Keratinocyte (primary cell): Measurements from ENCODE around the gene DEDD2. TPM values are rescaled to one million over a fixed set of nuclear protein-coding genes. Genes with fewer than 3 reads are reported as not detected.
"Not testable (repeated sequence)": the region's sequence is repeated elsewhere in the genome, so short reads cannot be mapped to it uniquely, and the experiment has no call there.

Source experiments
- DNase-seq: peaks from one replicate; pipeline ENCODE4 v3.0.0-alpha.2; 2011; ENCODE audit warnings: low read depth, missing footprints, low spot score
- FAIRE-seq: peaks from 2 replicates; lab custom pipeline; 2011; peaks lifted over from hg19 to GRCh38; lab: Jason Lieb, UNC
- H2AFZ ChIP-seq: 2 replicates; pipeline ENCODE4 v1.6.0; 2012; ENCODE audit warnings: low read length, control low read depth, inconsistent platforms; ENCODE audit not compliant: control insufficient read depth
- H3K27ac ChIP-seq: 2 replicates; pipeline ENCODE4 v1.5.1; 2011; ENCODE audit warnings: low read length; ENCODE audit not compliant: control insufficient read depth, insufficient read depth
- H3K27me3 ChIP-seq: 3 replicates; pipeline ENCODE4 v1.6.0; 2011; ENCODE audit warnings: low read length; ENCODE audit not compliant: control insufficient read depth, insufficient read depth; ENCODE audit errors: extremely low read depth
- H3K36me3 ChIP-seq, 2 experiments: 2 replicates in 1 of 2; 3 replicates in 1 of 2; pipeline ENCODE4 v1.5.1; 2011; ENCODE audit warnings: low read length in 2 of 2, mild to moderate bottlenecking in 1 of 2; ENCODE audit not compliant: control insufficient read depth in 2 of 2, insufficient read depth in 2 of 2; ENCODE audit errors: extremely low read depth in 1 of 2
- H3K4me1 ChIP-seq: 3 replicates; pipeline ENCODE4 v1.5.1; 2011; ENCODE audit warnings: low read length; ENCODE audit not compliant: control insufficient read depth, insufficient read depth; ENCODE audit errors: extremely low read depth
- H3K4me2 ChIP-seq: 3 replicates; pipeline ENCODE4 v1.6.0; 2011; ENCODE audit warnings: low read depth, low read length; ENCODE audit not compliant: control insufficient read depth, insufficient read depth; ENCODE audit errors: extremely low read depth
- H3K4me3 ChIP-seq, 3 experiments: fragments of 200-600 bp in 1 of 3; sonication (generic) in 1 of 3; 2 replicates in 2 of 3; 3 replicates in 1 of 3; pipeline ENCODE4 v1.5.1; 2011 to 2016; ENCODE audit warnings: low read length in 3 of 3, mild to moderate bottlenecking in 3 of 3, control low read depth in 2 of 3, inconsistent platforms in 1 of 3, low read depth in 1 of 3, mixed read lengths in 1 of 3, mixed run types in 1 of 3, moderate library complexity in 1 of 3; ENCODE audit not compliant: control insufficient read depth in 2 of 3, insufficient read depth in 2 of 3; ENCODE audit errors: extremely low read depth in 1 of 3
- H3K79me2 ChIP-seq: 2 replicates; pipeline ENCODE4 v1.6.0; 2012; ENCODE audit warnings: low read length; ENCODE audit not compliant: control insufficient read depth, insufficient read depth
- H3K9ac ChIP-seq: 3 replicates; pipeline ENCODE4 v1.6.0; 2011; ENCODE audit warnings: low read length; ENCODE audit not compliant: control insufficient read depth, insufficient read depth; ENCODE audit errors: extremely low read depth
- H3K9me1 ChIP-seq: 3 replicates; pipeline ENCODE4 v1.6.0; 2011; ENCODE audit warnings: low read length; ENCODE audit not compliant: control insufficient read depth, insufficient read depth; ENCODE audit errors: extremely low read depth
- H3K9me3 ChIP-seq: 2 replicates; pipeline ENCODE4 v1.5.1; 2012; ENCODE audit warnings: low read depth, low read length; ENCODE audit not compliant: control insufficient read depth
- H4K20me1 ChIP-seq: 3 replicates; pipeline ENCODE4 v1.6.0; 2011; ENCODE audit warnings: low read length; ENCODE audit not compliant: control insufficient read depth, insufficient read depth; ENCODE audit errors: extremely low read depth
- EZH2 ChIP-seq: IDR thresholded peaks from one replicate; pipeline ENCODE4 v1.6.1; 2012; ENCODE audit warnings: inconsistent platforms, mild to moderate bottlenecking, low read length, moderate library complexity
- dilution Hi-C: fragments of 300-500 bp; cut with MboI; formaldehyde crosslinking; loops from one replicate; pipeline ENCODE4 v1.7.0; 2020; ENCODE audit warnings: low sequenced_read_pairs; ENCODE audit not compliant: extremely low pct_ligation_motif_present
- polyA minus RNA-seq, 3 experiments: library from RNA; depleted of rRNA, polyadenylated mRNA; stranded (reverse); fragments of >200 nt; gene quantifications; 1 replicate in 1 of 3; 2 replicates in 1 of 3; 3 replicates in 1 of 3; pipeline ENCODE4 v1.2.3, GENCODE V29; 2011
- polyA plus RNA-seq, 5 experiments: library from polyadenylated mRNA; depleted of rRNA in 3 of 5; stranded (reverse) in 3 of 5; stranded (forward) in 1 of 5; unstranded in 1 of 5; fragments of >200 nt; gene quantifications; 1 replicate in 1 of 5; 2 replicates in 3 of 5; 3 replicates in 1 of 5; pipeline versions ENCODE4 v1.2.1 to v1.2.3, GENCODE V29; 2011 to 2012; ENCODE audit warnings: missing spikeins in 2 of 5, low read depth in 1 of 5, low replicate concordance in 1 of 5
- TF ChIP-seq, protein P1 (sequence below), 3 experiments: IDR thresholded peaks in 1 of 3; conservative IDR thresholded peaks in 1 of 3; optimal IDR thresholded peaks in 1 of 3; 2 replicates in 2 of 3; 3 replicates in 1 of 3; pipeline versions ENCODE3 to v1.5.1; 2011; ENCODE audit warnings: low read length in 3 of 3, mild to moderate bottlenecking in 3 of 3, moderate library complexity in 2 of 3, control low read depth in 1 of 3, inconsistent platforms in 1 of 3; ENCODE audit not compliant: insufficient read depth in 2 of 3; ENCODE audit errors: extremely low read depth in 1 of 3

The DEDD2 gene, protein sequence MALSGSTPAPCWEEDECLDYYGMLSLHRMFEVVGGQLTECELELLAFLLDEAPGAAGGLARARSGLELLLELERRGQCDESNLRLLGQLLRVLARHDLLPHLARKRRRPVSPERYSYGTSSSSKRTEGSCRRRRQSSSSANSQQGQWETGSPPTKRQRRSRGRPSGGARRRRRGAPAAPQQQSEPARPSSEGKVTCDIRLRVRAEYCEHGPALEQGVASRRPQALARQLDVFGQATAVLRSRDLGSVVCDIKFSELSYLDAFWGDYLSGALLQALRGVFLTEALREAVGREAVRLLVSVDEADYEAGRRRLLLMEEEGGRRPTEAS
- polyA plus RNA-seq (17.1 to 29.8 TPM (median 20.8 TPM) in 3 replicates), polyA minus RNA-seq (11.1 to 19.3 TPM (median 18.1 TPM) in 3 replicates)
- polyA plus RNA-seq (2011; ENCODE audit: low read depth), result 6.6 TPM
- polyA plus RNA-seq (2011; cell fraction: cytosol; rRNA removed), result 14.3 and 23.0 TPM in 2 replicates
- 15.9 and 20.4 TPM in 2 replicates for polyA plus RNA-seq (2011; cell fraction: nucleus; rRNA removed)
- 17.4 and 40.6 TPM in 2 replicates for polyA plus RNA-seq (2012; ENCODE audit: low replicate concordance)
- polyA minus RNA-seq (2011; cell fraction: cytosol; rRNA and poly(A)+ RNA removed), result 15.7 TPM
- 6.4 and 8.7 TPM in 2 replicates for polyA minus RNA-seq (2011; cell fraction: nucleus; rRNA and poly(A)+ RNA removed)

DNA sequence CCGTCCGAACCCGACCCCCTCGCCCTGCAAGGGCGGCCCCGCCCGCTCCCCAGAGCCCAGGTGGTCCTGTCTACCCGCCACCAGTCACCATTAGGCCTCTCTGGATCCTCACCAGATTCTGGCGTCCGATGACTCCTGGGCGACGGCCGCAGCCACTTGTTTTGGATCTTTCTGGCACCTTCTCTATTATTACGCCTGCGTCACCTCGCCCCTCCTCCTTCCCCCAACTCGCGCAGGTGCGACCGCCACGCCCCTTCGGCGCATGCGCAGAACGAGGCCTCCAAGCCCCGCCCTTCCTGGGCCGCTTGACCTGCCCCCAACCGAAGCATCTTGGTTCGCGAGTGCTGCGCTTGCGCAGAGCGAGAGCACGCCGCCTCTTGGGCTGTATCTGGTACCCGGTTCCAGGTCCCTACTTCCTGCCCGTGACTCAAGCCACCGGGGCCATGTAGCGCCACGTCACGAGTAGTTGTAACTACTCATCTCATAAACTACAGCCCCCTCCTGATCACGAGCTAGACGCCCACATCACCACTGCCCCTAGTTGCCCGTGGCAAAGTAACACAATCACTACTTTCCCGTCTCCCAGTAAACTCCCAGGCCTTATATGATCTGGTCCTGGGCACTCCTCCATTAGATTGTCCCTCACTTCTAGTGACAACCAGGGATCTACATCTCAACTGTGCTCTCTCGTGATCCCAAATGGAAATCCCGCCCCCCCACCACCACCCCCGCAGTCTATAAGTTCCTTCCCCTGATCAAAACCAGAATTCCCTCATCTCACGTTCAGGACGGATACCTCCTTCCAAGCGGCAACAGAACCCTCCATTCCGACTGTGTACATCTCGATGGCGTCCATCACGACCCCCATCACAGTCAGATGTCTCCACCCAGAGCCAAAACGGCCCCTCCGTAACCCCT, at the start of gene DEDD2:
TSS of gene DEDD2 (minus strand) at position 158 of the 918 bp plus-strand sequence. CDS start 670 bp downstream, outside the sequence.
- no peak for TF ChIP-seq EZH2
- TF ChIP-seq, protein P1, sequence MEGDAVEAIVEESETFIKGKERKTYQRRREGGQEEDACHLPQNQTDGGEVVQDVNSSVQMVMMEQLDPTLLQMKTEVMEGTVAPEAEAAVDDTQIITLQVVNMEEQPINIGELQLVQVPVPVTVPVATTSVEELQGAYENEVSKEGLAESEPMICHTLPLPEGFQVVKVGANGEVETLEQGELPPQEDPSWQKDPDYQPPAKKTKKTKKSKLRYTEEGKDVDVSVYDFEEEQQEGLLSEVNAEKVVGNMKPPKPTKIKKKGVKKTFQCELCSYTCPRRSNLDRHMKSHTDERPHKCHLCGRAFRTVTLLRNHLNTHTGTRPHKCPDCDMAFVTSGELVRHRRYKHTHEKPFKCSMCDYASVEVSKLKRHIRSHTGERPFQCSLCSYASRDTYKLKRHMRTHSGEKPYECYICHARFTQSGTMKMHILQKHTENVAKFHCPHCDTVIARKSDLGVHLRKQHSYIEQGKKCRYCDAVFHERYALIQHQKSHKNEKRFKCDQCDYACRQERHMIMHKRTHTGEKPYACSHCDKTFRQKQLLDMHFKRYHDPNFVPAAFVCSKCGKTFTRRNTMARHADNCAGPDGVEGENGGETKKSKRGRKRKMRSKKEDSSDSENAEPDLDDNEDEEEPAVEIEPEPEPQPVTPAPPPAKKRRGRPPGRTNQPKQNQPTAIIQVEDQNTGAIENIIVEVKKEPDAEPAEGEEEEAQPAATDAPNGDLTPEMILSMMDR (optimal IDR thresholded peaks at IDR 0.05 in 1 of 3, IDR thresholded peaks at IDR 0.05 in 1 of 3, conservative IDR thresholded peaks at IDR 0.05 in 1 of 3; ENCODE audit: extremely low read depth in 1 of 3, insufficient read depth in 2 of 3, low read length in 3 of 3), result peak in 1 of 3 experiments; percentile 6
- H2AFZ ChIP-seq, result peak within 1 kb of the TSS; percentile 86
- no peaks in the 10 kb centered on the region for H3K9me3 ChIP-seq
- peak; percentile 86 for FAIRE-seq
- H3K27ac ChIP-seq, result peak within 1 kb of the TSS; percentile 90
- H3K9me1 ChIP-seq, result peaks cover 2% of the 10 kb centered on the region
- dilution Hi-C loops, result no loop called here
- H3K27me3 ChIP-seq, result no peaks in the 10 kb centered on the region
- peak within 1 kb of the TSS; percentile 92 for H3K4me2 ChIP-seq
- peak within 1 kb of the TSS; percentile 82 for H3K9ac ChIP-seq
- peak within 1 kb of the TSS; percentile 80 to 93 (median 92) for H3K4me3 ChIP-seq
- H3K79me2 ChIP-seq, result peaks cover 73% of the 10 kb centered on the region
- H3K4me1 ChIP-seq, result peaks cover 35% of the 10 kb centered on the region
- H4K20me1 ChIP-seq, result peaks cover 6% of the 10 kb centered on the region
- peak; percentile 99 for DNase-seq
- peaks cover 14 to 31% of the 10 kb centered on the region in 2 experiments for H3K36me3 ChIP-seq

DNA sequence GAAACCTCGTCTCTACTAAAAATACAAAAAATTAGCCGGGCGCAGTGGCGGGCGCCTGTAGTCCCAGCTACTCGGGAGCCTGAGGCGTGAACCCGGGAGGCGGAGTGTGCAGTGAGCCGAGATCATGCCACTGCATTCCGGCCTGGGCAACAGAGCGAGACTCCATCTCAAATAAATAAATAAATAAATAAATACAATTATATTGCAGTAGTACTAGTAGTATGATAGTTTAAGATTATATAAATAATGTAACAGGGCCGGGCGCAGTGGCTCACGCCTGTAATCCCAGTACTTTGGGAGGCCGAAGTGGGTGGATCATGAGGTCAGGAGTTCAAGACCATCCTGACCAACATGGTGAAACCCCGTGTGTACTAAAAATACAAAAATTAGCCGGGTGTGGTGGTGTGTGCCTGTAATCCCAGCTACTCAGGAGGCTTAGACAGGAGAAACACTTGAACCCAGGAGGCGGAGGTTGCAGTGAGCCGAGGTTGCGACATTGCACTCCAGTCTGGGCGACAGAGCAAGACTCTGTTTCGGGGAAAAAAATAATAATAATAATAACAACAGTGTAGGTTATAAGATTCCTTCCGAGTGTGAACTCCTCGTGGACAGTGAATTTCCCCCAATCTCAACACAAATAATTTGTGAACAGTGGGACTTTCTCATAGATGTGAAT, 49.6 kb upstream of the DEDD2 start:
- Histone ChIP-seq H3K4me2 (peak overlapping the region; percentile 99), H2AFZ (peak overlapping the region; percentile 99), H3K4me1 (peaks cover 25% of the 10 kb centered on the region), H3K27ac (peak overlapping the region; percentile 99), H3K9ac (peak overlapping the region; percentile 99), H3K79me2 (peaks cover 19% of the 10 kb centered on the region)
- FAIRE-seq, H3K9me1 ChIP-seq, H3K4me3 ChIP-seq, H3K27me3 ChIP-seq, dilution Hi-C loops, H3K36me3 ChIP-seq, H4K20me1 ChIP-seq, DNase-seq, H3K9me3 ChIP-seq: not testable (repeated sequence)

DNA sequence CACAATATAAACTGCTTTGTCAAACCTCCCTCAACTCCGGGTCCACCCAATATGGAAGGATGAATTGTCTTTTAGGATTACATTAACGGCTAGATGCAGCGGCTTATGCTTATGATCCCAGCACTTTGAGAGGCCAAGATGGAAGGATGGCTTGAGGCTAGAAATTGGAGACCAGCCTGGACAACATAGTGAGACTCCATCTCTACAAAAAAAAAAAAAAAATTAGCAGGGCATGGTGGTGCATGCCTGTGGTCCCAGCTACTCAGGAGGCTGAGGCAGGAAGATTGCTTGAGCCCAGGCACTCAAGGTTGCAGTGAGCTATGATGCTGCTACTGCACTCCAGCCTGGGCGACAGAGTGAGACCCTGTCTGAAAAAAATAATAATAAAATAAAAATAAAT, 48.6 kb upstream of the DEDD2 start:
- H3K36me3 ChIP-seq, DNase-seq, H3K4me2 ChIP-seq, H3K9me3 ChIP-seq, H3K4me3 ChIP-seq, H4K20me1 ChIP-seq, H3K9me1 ChIP-seq, H3K27me3 ChIP-seq, H3K79me2 ChIP-seq, H3K27ac ChIP-seq, H2AFZ ChIP-seq, H3K9ac ChIP-seq, dilution Hi-C loops, FAIRE-seq: not testable (repeated sequence)
- H3K4me1 ChIP-seq, result peaks cover 19% of the 10 kb centered on the region
